GM12878 (cell line): ENCODE results near the gene CDH18. TPM values are rescaled to one million over a fixed set of nuclear protein-coding genes. Genes with fewer than 3 reads are reported as not detected.

Experiments used
- CBX3 ChIP-seq: fragments of 200-600 bp; sonication (generic); IDR thresholded peaks from 2 replicates; pipeline ENCODE4 v1.6.1; 2016; ENCODE audit warnings: low read depth, borderline replicate concordance
- HDAC2 ChIP-seq: fragments of 200-600 bp; sonication (generic); IDR thresholded peaks from 2 replicates; pipeline ENCODE4 v1.6.1; 2017
- IKZF1 ChIP-seq: fragments of 450-650 bp; conservative IDR thresholded peaks from 2 replicates; pipeline ENCODE4 v1.6.1; 2017; ENCODE audit warnings: antibody characterized with exemption, mild to moderate bottlenecking
- MYC ChIP-seq: IDR thresholded peaks from 2 replicates; pipeline ENCODE4 v1.6.1; 2011; ENCODE audit warnings: mild to moderate bottlenecking, low read length, moderate library complexity, inconsistent platforms; ENCODE audit not compliant: insufficient read depth, insufficient replicate concordance, insufficient read length, severe bottlenecking
- NR2C2 ChIP-seq: IDR thresholded peaks from 2 replicates; pipeline ENCODE4 v1.6.1; 2011; ENCODE audit warnings: borderline replicate concordance, low read depth; ENCODE audit not compliant: control insufficient read depth, insufficient read length
- SIX5 ChIP-seq: IDR thresholded peaks from 2 replicates; pipeline ENCODE4 v1.6.1; 2011; ENCODE audit warnings: mild to moderate bottlenecking, low read depth, low read length, moderate library complexity; ENCODE audit not compliant: severe bottlenecking
- SRF ChIP-seq, 2 experiments: IDR thresholded peaks; 2 replicates each; pipeline ENCODE4 v1.6.1; 2011; ENCODE audit warnings: low read depth in 2 of 2, low read length in 2 of 2, mild to moderate bottlenecking in 1 of 2, moderate library complexity in 1 of 2
- WRNIP1 ChIP-seq: IDR thresholded peaks from 2 replicates; pipeline ENCODE4 v1.6.1; 2011; ENCODE audit warnings: low read depth, low read length, improper control_type of control experiment, borderline replicate concordance
- polyA plus RNA-seq, 11 experiments: library from polyadenylated mRNA; depleted of rRNA in 4 of 11; unstranded in 6 of 11; stranded (reverse) in 5 of 11; fragments of >200 nt; fragmentation: Nextera tagmentation in 4 of 11; fragmentation: Illumina TruSeq in 1 of 11; extraction: Ambion mirVana in 4 of 11; extraction: Trizol in 1 of 11; gene quantifications; 1 replicate in 1 of 11; 2 replicates in 10 of 11; pipeline versions ENCODE4 v1.2.1 to v1.2.3, GENCODE V29; 2011 to 2016; ENCODE audit warnings: inconsistent platforms in 2 of 11, missing spikeins in 2 of 11, low read depth in 1 of 11
- total RNA-seq, 4 experiments: library from RNA; depleted of rRNA in 3 of 4; stranded (reverse); fragments of >200 nt in 3 of 4; fragmentation: Illumina TruSeq in 1 of 4; extraction: Trizol in 1 of 4; gene quantifications; 2 replicates each; pipeline versions ENCODE4 v1.2.1 to v1.2.3, GENCODE V29; 2013 to 2021
- TF ChIP-seq, protein P1 (sequence below): fragments of 150-350 bp; IDR thresholded peaks from 2 replicates; pipeline ENCODE4 v1.6.1; 2014; ENCODE audit warnings: mild to moderate bottlenecking, low read depth, low read length
- TF ChIP-seq, protein P2 (sequence below): fragments of 450-650 bp; formaldehyde crosslinking; IDR thresholded peaks from 2 replicates; pipeline ENCODE4 v1.5.0; 2022; ENCODE audit warnings: mild to moderate bottlenecking, missing genetic modification characterization

CDH18 gene
- total and polyA plus RNA-seq, 10 of the 15 experiments (the other 5 are each of a cell fraction or from before 2014, with no cell fraction given), result 0.41 TPM; not detected in 9

DNA sequence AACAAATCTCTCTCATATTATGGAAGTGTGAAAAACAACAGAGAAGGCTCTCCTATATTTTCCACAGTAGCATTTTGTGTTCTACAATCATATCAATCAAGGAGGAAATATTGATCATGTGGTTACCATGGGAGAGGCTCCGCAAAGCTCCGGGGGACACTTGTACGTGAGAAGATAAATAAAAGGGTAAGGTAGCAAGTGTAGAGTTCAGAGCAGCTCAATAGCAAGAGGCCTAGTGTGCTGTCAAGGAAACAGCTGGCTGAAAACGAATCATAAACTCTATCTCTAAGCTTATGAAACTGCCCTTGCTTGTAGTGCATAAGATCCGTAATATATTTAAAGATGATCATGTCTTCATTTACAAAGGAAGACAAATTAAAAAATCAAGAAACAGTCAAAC lies 57.5 kb downstream of the CDH18 start (continued):
- TF ChIP-seq, protein P1, sequence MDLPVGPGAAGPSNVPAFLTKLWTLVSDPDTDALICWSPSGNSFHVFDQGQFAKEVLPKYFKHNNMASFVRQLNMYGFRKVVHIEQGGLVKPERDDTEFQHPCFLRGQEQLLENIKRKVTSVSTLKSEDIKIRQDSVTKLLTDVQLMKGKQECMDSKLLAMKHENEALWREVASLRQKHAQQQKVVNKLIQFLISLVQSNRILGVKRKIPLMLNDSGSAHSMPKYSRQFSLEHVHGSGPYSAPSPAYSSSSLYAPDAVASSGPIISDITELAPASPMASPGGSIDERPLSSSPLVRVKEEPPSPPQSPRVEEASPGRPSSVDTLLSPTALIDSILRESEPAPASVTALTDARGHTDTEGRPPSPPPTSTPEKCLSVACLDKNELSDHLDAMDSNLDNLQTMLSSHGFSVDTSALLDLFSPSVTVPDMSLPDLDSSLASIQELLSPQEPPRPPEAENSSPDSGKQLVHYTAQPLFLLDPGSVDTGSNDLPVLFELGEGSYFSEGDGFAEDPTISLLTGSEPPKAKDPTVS, result no peak
- TF ChIP-seq MYC, result no peak
- TF ChIP-seq, protein P2, sequence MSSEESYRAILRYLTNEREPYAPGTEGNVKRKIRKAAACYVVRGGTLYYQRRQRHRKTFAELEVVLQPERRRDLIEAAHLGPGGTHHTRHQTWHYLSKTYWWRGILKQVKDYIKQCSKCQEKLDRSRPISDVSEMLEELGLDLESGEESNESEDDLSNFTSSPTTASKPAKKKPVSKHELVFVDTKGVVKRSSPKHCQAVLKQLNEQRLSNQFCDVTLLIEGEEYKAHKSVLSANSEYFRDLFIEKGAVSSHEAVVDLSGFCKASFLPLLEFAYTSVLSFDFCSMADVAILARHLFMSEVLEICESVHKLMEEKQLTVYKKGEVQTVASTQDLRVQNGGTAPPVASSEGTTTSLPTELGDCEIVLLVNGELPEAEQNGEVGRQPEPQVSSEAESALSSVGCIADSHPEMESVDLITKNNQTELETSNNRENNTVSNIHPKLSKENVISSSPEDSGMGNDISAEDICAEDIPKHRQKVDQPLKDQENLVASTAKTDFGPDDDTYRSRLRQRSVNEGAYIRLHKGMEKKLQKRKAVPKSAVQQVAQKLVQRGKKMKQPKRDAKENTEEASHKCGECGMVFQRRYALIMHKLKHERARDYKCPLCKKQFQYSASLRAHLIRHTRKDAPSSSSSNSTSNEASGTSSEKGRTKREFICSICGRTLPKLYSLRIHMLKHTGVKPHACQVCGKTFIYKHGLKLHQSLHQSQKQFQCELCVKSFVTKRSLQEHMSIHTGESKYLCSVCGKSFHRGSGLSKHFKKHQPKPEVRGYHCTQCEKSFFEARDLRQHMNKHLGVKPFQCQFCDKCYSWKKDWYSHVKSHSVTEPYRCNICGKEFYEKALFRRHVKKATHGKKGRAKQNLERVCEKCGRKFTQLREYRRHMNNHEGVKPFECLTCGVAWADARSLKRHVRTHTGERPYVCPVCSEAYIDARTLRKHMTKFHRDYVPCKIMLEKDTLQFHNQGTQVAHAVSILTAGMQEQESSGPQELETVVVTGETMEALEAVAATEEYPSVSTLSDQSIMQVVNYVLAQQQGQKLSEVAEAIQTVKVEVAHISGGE (CRISPR knock-in tag), result no peak
- TF ChIP-seq CBX3, result no peak
- TF ChIP-seq WRNIP1, result no peak
- TF ChIP-seq NR2C2, result no peak
- TF ChIP-seq SIX5, result no peak
- no peak for TF ChIP-seq IKZF1
- no peak for TF ChIP-seq HDAC2
- TF ChIP-seq SRF (IDR thresholded peaks at IDR 0.05; ENCODE audit: low read depth in 2 of 2, low read length in 2 of 2), result no peak
